Fibroblast of lung (primary cell): ENCODE measurements around the gene SUPT3H. TPM values are rescaled to one million over a fixed set of nuclear protein-coding genes. Genes with fewer than 3 reads are reported as not detected.
A peak's percentile ranks its signal among the peaks of the same experiment; 100 is the strongest.
"Not testable (repeated sequence)": the region's sequence is repeated elsewhere in the genome, so short reads cannot be mapped to it uniquely, and the experiment has no call there.

ENCODE experiments used
- DNase-seq, 2 donors: peaks; one replicate each; pipeline versions ENCODE4 v3.0.0 to v3.0.0-alpha.2; 2010; ENCODE audit warnings: low read depth in 2 of 2
- H2AFZ ChIP-seq: 2 replicates; pipeline ENCODE4 v1.5.1; 2012; ENCODE audit warnings: low read length, control low read depth, inconsistent platforms
- H3K27ac ChIP-seq: 2 replicates; pipeline ENCODE4 v1.5.1; 2011; ENCODE audit warnings: low read length, control low read depth; ENCODE audit not compliant: insufficient read depth
- H3K27me3 ChIP-seq: 2 replicates; pipeline ENCODE4 v1.5.1; 2011; ENCODE audit warnings: mild to moderate bottlenecking, low read length; ENCODE audit not compliant: control insufficient read depth, insufficient read depth
- H3K36me3 ChIP-seq: 2 replicates; pipeline ENCODE4 v1.5.1; 2011; ENCODE audit warnings: low read length; ENCODE audit not compliant: control insufficient read depth, insufficient read depth
- H3K4me1 ChIP-seq: 2 replicates; pipeline ENCODE4 v1.5.1; 2011; ENCODE audit warnings: low read length; ENCODE audit not compliant: control insufficient read depth, insufficient read depth; ENCODE audit errors: extremely low read depth
- H3K4me2 ChIP-seq: 2 replicates; pipeline ENCODE4 v1.5.1; 2011; ENCODE audit warnings: low read length, control low read depth; ENCODE audit not compliant: insufficient read depth; ENCODE audit errors: extremely low read depth
- H3K4me3 ChIP-seq, 4 experiments: fragments of 200-600 bp in 1 of 4; sonication (generic) in 1 of 4; replicated peaks in 1 of 4; 2 replicates each; pipeline ENCODE4 v1.5.1; 2011 to 2016; ENCODE audit warnings: low read length in 4 of 4, low read depth in 3 of 4, mild to moderate bottlenecking in 3 of 4, control low read depth in 2 of 4, inconsistent platforms in 1 of 4, mixed read lengths in 1 of 4; ENCODE audit not compliant: insufficient read depth in 1 of 4; ENCODE audit errors: control extremely low read depth in 1 of 4
- H3K79me2 ChIP-seq: 2 replicates; pipeline ENCODE4 v1.5.1; 2012; ENCODE audit warnings: mild to moderate bottlenecking, low read length, inconsistent platforms; ENCODE audit not compliant: control insufficient read depth, insufficient read depth
- H3K9ac ChIP-seq: 2 replicates; pipeline ENCODE4 v1.5.1; 2011; ENCODE audit warnings: mild to moderate bottlenecking, low read length, control low read depth; ENCODE audit not compliant: insufficient read depth
- H3K9me3 ChIP-seq: 2 replicates; pipeline ENCODE4 v1.5.1; 2012; ENCODE audit warnings: low read depth, low read length; ENCODE audit not compliant: control insufficient read depth, insufficient read depth
- H4K20me1 ChIP-seq: 2 replicates; pipeline ENCODE4 v1.5.1; 2011; ENCODE audit warnings: low read length; ENCODE audit not compliant: control insufficient read depth, insufficient read depth; ENCODE audit errors: extremely low read depth
- EZH2 ChIP-seq: IDR thresholded peaks from 2 replicates; pipeline ENCODE4 v1.5.1; 2012; ENCODE audit warnings: low read length, control low read depth, mild to moderate bottlenecking; ENCODE audit errors: missing control alignments
- polyA plus RNA-seq, 2 donors: library from polyadenylated mRNA; depleted of rRNA in 1 of 2; stranded (reverse) in 1 of 2; unstranded in 1 of 2; fragments of >200 nt; gene quantifications; 2 replicates each; pipeline ENCODE4 v1.2.1, GENCODE V29; 2011 to 2012; ENCODE audit warnings: missing spikeins in 1 of 2
- total RNA-seq: library from RNA; depleted of rRNA; stranded (reverse); fragments of >200 nt; gene quantifications from 2 replicates; pipeline ENCODE4 v1.2.1, GENCODE V29; 2014
- TF ChIP-seq, protein P1 (sequence below), 2 donors: IDR thresholded peaks in 1 of 2; conservative IDR thresholded peaks in 1 of 2; 1 replicate in 1 of 2; 2 replicates in 1 of 2; pipeline ENCODE4 v1.5.1; 2011 to 2012; ENCODE audit warnings: low read length in 2 of 2, control low read depth in 1 of 2, inconsistent platforms in 1 of 2, low read depth in 1 of 2, mild to moderate bottlenecking in 1 of 2

The SUPT3H gene
- total and polyA plus RNA-seq, 2 donors (not counting 1 experiment from before 2014, with no cell fraction given) = 8.3 to 8.5 TPM

DNA sequence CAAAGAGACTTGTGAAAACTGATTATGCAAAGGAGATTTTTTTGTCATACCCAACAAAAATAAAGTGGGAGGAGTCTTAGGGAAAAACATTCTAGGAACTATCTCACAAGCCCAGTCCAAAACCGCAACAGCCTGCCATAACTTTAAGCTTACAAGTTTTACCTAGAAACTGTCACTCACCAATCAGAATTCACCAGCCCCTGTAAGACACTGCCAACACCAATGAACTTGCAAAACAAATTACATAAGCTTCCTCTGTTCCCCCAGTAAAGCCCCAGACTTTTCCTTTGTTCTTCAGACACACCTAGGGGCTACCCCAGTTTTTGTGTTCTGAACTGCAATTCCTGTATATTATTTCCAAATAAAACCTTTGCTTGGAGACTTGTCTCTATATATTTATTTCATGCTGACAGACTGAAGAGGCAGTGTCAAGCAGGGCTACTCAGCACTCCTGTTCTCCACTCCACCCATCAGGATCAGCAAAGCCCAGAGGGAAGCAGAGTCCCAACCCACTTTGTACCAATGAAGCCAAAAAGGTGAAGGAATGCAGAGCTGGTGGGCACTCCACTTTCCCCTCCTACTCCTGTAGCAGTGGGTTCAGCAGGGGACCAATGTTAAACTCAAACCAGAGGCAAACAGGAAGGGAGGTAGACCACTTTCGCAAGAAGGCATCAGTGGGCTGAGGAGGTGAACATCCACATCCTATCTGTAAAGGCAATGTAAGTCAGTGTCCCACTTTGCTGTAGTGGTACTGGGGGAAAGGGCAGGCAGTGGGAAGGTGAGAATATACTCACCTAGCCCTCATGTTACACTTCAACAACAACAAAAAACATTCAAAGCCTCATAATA lies 192.1 kb downstream of the SUPT3H start:
- Histone ChIP-seq H3K4me2 (no peak overlapping the region), H3K4me1 (no peaks in the 10 kb centered on the region), H3K9me3 (no peaks in the 10 kb centered on the region), H3K9ac (no peak overlapping the region), H3K79me2 (no peaks in the 10 kb centered on the region), H3K36me3 (no peaks in the 10 kb centered on the region), H3K27me3 (no peaks in the 10 kb centered on the region), H3K4me3 (no peak overlapping the region), H2AFZ (no peak overlapping the region), H3K27ac (no peak overlapping the region), H4K20me1 (no peaks in the 10 kb centered on the region)
- peak in 1 of 2 donors; percentile 17 for DNase-seq
- TF ChIP-seq, protein P1, sequence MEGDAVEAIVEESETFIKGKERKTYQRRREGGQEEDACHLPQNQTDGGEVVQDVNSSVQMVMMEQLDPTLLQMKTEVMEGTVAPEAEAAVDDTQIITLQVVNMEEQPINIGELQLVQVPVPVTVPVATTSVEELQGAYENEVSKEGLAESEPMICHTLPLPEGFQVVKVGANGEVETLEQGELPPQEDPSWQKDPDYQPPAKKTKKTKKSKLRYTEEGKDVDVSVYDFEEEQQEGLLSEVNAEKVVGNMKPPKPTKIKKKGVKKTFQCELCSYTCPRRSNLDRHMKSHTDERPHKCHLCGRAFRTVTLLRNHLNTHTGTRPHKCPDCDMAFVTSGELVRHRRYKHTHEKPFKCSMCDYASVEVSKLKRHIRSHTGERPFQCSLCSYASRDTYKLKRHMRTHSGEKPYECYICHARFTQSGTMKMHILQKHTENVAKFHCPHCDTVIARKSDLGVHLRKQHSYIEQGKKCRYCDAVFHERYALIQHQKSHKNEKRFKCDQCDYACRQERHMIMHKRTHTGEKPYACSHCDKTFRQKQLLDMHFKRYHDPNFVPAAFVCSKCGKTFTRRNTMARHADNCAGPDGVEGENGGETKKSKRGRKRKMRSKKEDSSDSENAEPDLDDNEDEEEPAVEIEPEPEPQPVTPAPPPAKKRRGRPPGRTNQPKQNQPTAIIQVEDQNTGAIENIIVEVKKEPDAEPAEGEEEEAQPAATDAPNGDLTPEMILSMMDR (conservative IDR thresholded peaks at IDR 0.05 in 1 of 2, IDR thresholded peaks at IDR 0.05 in 1 of 2; ENCODE audit: low read depth in 1 of 2, low read length in 2 of 2) = no peak
- TF ChIP-seq EZH2 = no peak

DNA sequence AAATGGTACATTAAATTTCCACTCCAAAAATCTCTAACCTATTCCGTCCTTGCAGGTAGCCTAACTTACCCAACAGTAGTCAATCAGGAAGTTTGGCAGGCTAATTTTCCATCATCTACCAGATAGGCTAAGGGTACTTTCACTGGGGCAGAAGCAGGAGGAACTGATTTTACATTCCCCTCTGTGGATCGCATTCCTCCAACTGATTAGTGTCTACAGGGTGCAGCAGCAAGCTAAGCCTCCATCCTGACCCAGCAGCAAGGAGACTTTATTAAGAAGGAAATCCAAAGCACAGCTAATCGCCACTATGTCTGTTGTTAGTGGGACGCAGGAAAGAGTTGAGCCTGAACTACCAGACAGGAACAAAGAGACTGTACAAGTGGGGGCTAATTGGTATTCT lies 192.8 kb downstream of the SUPT3H start:
- DNase-seq = no peak
- Histone ChIP-seq H3K9ac (no peak overlapping the region), H3K9me3 (no peaks in the 10 kb centered on the region)

DNA sequence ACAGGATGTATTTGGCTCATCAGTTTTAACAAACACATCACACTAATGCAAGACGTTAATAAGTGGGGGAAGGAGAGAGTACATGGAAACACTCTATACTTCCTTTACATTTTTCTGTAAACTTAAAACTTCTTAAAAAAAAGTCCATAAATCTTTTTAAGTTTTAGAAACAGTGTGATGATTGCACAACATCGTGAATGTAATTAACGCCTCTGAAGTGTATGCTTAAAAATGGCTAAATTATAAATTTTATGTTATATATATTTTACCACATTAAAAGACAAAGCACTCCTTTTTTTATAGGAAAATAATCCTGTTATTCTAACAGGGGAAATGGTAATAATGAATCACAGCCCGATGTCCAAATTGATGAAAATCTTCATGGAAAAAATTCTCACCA lies 193.7 kb downstream of the SUPT3H start:
- Histone ChIP-seq H3K27ac (no peak overlapping the region), H3K9me3 (no peaks in the 10 kb centered on the region), H3K27me3 (no peaks in the 10 kb centered on the region), H2AFZ (no peak overlapping the region), H3K4me2 (no peak overlapping the region), H3K4me3 (no peak overlapping the region), H3K36me3 (no peaks in the 10 kb centered on the region), H3K4me1 (no peaks in the 10 kb centered on the region), H3K79me2 (no peaks in the 10 kb centered on the region), H3K9ac (no peak overlapping the region), H4K20me1 (no peaks in the 10 kb centered on the region)
- TF ChIP-seq, protein P1 (conservative IDR thresholded peaks at IDR 0.05 in 1 of 2, IDR thresholded peaks at IDR 0.05 in 1 of 2; ENCODE audit: low read depth in 1 of 2, low read length in 2 of 2) = no peak
- no peak for TF ChIP-seq EZH2
- no peak for DNase-seq

More for the DNA sequence above, 192.8 kb downstream of the SUPT3H start:
- Histone ChIP-seq H3K27ac (no peak overlapping the region), H3K27me3 (no peaks in the 10 kb centered on the region), H3K36me3 (no peaks in the 10 kb centered on the region), H3K4me3 (no peak overlapping the region), H3K4me2 (no peak overlapping the region), H4K20me1 (no peaks in the 10 kb centered on the region), H3K79me2 (no peaks in the 10 kb centered on the region), H2AFZ (no peak overlapping the region), H3K4me1 (no peaks in the 10 kb centered on the region)
- no peak for TF ChIP-seq EZH2
- TF ChIP-seq, protein P1 (conservative IDR thresholded peaks at IDR 0.05 in 1 of 2, IDR thresholded peaks at IDR 0.05 in 1 of 2; ENCODE audit: low read depth in 1 of 2, low read length in 2 of 2) = no peak

DNA sequence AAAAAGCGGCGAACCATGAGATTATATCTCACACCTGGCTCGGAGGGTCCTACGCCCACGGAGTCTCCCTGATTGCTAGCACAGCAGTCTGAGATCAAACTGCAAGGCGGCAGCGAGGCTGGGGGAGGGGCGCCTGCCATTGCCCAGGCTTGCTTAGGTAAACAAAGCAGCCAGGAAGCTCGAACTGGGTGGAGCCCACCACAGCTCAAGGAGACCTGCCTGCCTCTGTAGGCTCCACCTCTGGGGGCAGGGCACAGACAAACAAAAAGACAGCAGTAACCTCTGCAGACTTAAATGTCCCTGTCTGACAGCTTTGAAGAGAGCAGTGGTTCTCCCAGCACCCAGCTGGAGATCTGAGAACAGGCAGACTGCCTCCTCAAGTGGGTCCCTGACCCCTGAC lies 201.4 kb downstream of the SUPT3H start:
- not testable (repeated sequence) for H3K36me3 ChIP-seq, H3K79me2 ChIP-seq, H3K4me3 ChIP-seq, H4K20me1 ChIP-seq, DNase-seq, H3K4me2 ChIP-seq, H3K27ac ChIP-seq, H3K27me3 ChIP-seq, H3K4me1 ChIP-seq, H3K9me3 ChIP-seq, H2AFZ ChIP-seq, H3K9ac ChIP-seq
